ENCODE measurements around the gene PICK1.

- TF ChIP-seq, protein P1, sequence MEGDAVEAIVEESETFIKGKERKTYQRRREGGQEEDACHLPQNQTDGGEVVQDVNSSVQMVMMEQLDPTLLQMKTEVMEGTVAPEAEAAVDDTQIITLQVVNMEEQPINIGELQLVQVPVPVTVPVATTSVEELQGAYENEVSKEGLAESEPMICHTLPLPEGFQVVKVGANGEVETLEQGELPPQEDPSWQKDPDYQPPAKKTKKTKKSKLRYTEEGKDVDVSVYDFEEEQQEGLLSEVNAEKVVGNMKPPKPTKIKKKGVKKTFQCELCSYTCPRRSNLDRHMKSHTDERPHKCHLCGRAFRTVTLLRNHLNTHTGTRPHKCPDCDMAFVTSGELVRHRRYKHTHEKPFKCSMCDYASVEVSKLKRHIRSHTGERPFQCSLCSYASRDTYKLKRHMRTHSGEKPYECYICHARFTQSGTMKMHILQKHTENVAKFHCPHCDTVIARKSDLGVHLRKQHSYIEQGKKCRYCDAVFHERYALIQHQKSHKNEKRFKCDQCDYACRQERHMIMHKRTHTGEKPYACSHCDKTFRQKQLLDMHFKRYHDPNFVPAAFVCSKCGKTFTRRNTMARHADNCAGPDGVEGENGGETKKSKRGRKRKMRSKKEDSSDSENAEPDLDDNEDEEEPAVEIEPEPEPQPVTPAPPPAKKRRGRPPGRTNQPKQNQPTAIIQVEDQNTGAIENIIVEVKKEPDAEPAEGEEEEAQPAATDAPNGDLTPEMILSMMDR (IDR thresholded peaks at IDR 0.05), result no peak
- no peak for TF ChIP-seq POLR2A (IDR thresholded peaks at IDR 0.05)
Observed at GRCh38 chr22:38110008-38110862, 53.0 kb downstream of the PICK1 start, which contains the start of gene BAIAP2L2.

Data from thyroid gland (tissue), 4 donors.